GM19239 (cell line): Measurements from ENCODE around the gene TBC1D16.
A peak's percentile ranks its signal among the peaks of the same experiment; 100 is the strongest.

ENCODE experiments used
- DNase-seq: peaks from one replicate; pipeline ENCODE4 v3.0.0; 2011; ENCODE audit warnings: low spot score; ENCODE audit not compliant: insufficient read length
- FAIRE-seq: peaks from 2 replicates; lab custom pipeline; 2011; peaks lifted over from hg19 to GRCh38; lab: Jason Lieb, UNC

TBC1D16 gene

DNA sequence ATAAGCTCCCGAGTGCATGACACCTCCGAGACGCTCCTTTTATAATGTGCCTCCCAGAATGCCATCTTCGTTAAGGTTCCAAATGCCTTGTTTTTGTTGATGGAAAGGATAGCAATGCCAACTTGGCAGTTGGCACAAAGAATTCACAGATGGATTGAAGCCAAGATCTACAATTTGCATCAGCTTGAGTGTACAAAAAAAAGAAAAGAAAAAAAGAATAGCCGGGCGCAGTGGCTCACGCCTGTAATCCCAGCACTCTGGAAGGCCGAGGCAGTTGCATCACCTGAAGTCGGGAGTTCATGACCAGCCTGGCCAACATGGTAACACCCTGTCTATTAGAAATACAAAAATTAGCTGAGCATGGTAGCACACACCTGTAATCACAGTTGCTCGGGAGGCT lies 7.6 kb downstream of the TBC1D16 start:
- DNase-seq (no peak), FAIRE-seq (no peak)

DNA sequence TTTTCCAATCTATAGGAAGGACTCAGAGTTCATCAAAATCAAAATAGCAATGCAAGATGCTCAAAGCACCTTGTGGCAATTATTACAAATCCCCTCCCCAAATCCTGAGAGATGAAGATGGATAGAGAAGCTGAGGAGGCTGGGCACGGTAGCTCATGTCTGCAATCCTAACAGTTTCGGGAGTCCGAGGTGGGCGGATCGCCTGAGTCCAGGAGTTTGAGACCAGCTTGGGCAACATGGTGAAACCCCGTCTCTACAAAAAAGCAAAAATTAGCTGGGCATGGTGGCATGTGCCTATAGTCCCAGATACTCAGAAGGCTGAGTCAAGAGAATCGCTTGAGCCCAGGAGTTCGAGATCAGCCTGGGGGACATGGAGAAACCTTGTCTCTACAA lies 8.6 kb downstream of the TBC1D16 start:
- DNase-seq (no peak), FAIRE-seq (no peak)

DNA sequence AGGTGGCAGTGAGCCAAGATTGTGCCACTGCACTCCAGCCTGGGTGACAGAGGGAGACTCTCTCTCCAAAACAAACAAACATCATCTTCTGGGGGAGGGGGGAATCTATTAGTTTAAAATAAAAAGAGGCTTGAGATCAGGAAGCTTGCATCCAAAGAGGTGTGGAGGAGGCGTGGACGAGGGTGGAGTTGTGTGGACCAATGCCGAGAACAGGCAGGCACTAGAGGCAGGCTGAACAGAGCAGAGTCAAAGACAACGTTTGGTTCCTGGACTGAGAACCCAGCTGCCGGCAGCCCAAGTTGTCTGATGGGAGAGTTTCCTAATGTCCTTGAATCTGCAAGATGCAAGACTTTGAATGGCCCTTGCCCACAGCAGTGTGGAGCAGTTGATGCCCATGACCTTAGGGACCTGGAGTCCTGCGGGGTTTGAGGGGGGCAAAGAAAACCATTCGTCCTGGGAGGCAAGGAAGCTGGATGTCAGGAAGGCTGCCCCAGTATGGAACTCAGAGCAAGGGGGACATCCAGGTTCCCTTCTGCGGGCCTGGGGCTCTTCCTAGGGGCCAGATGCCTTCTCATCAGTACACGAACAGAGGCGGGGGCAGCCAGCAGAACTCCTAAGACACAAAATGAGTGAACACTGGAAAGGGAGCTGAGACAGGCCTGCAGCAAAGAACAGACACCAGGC lies 9.2 kb downstream of the TBC1D16 start:
- DNase-seq (no peak), FAIRE-seq (no peak)

DNA sequence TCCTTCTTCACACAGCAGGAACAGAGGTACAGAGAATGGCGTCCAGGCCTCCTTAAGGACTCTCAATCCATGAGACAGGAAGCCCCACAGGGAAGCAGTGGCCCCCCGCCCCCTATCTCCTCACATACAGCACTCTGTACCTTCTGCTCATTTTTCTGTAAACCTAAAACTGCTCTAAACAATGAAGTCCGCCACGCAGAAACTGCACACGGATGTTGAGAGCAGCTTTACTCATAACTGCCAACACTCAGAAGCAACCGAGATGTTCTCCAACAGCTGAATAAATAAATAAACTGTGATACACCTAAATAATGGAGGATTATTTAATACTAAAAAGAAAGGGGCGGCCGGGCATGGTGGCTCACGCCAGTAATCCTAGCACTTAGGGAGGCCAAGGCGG lies 9.9 kb downstream of the TBC1D16 start:
- DNase-seq = no peak
- no peak for FAIRE-seq

DNA sequence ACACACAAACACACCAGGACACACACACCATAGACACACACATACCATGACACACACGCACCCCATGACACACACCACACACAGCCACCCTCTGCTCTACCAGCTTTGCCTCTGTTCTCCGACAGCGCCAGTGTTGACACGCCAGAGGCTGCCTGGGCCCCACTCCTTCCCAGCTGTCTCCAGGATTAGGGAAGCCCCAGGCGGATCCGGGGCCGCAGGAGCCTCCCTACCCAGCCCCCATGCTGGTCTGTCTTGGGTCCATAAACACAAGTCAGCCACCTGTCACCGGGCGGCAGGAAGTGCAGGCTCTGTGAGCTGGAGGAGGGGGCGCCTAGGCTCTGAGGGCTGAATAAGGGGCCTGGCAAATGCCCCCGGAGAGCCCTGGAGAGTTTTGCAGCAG lies 10.5 kb downstream of the TBC1D16 start:
- FAIRE-seq (no peak), DNase-seq (no peak)

DNA sequence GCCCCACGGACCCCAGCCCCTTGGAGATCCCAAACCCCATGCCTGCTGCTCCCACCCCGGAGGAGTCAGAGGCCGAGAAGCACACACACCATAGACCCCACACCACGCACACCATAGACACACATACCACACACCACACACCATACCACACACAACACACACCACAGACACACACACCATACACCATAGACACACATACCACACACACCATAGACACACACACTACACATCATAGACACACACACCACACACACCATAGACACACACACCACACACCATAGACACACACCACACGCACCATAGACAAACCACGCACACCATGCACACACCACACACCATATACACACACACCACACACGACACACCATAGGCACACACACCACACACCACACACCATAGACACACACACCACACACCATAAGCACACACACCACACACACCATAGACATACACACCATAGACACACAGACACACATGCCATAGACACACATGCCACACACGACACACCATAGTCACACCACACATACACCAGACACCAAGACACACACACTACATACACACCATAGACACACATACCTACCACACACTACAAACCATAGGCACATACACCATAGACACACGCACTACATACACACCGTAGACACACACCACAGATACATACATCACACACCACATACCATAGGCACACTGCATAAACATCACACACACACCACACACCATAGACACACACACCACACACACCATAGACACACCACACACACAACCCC lies 11.3 kb downstream of the TBC1D16 start:
- peak; percentile 21 for FAIRE-seq
- no peak for DNase-seq

DNA sequence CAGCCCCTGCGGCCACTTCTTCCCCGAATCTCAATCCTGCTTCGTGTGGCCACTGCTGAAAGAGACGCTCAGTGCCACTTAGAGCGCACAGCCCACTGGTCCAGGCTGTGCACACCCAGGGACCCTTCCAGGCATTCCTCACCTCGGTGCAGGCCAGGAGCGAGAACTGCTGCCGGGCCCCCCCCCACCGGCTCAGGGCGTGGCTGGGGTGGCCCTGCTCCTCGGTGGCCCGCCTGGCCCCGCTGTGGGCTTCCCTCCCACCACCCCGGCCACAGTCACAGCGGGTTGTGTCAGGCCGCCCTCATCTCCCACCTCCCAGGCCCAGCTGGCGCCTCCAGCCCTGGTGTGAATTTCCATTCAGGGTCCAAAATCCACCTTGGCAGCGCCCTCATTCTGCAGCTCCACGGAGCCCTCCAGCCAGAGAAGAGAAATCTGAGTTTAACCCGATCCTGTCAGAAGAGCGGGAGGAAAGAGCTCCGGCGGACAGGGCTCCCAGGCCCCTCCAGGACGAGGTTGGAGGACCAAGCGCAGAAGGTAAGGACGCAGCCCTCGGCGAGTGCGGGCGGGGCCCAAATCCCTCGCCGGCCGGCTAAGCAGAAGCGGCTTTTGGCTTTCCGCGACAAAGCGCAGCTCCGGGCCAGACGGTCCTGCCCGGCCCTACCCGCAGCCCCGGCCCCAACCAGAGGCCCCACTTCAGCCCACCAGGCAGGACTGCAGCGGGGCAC lies 12.0 kb downstream of the TBC1D16 start:
- no peak for DNase-seq
- no peak for FAIRE-seq

DNA sequence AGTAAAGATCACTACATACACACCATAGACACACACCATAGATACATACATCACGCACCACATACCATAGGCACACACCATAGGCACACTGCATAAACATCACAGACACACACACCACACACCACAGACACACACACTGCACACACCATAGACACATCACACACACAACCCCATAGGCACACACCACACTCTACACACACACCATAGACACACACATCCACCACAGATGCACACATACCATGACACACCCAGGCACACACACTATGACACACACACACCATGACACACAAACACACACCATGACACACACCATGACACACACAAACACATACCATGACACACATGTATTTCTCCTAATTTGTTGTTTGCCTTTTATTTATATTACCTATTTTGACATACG lies 14.1 kb downstream of the TBC1D16 start:
- FAIRE-seq (no peak), DNase-seq (no peak)

- DNase-seq (no peak), FAIRE-seq (no peak)
Observed at GRCh38 chr17:80018917-80019651, 16.6 kb downstream of the TBC1D16 start.

GRCh38 chr17:80017226-80018010 lies 18.3 kb downstream of the TBC1D16 start:
- DNase-seq (no peak), FAIRE-seq (no peak)

GRCh38 chr17:80012765-80013741 lies 22.6 kb downstream of the TBC1D16 start:
- DNase-seq = no peak
- no peak for FAIRE-seq

GRCh38 chr17:80011989-80012555 lies 23.6 kb downstream of the TBC1D16 start:
- DNase-seq (no peak), FAIRE-seq (no peak)

GRCh38 chr17:80010283-80010858 lies 25.3 kb downstream of the TBC1D16 start:
- FAIRE-seq (no peak), DNase-seq (no peak)

DNA sequence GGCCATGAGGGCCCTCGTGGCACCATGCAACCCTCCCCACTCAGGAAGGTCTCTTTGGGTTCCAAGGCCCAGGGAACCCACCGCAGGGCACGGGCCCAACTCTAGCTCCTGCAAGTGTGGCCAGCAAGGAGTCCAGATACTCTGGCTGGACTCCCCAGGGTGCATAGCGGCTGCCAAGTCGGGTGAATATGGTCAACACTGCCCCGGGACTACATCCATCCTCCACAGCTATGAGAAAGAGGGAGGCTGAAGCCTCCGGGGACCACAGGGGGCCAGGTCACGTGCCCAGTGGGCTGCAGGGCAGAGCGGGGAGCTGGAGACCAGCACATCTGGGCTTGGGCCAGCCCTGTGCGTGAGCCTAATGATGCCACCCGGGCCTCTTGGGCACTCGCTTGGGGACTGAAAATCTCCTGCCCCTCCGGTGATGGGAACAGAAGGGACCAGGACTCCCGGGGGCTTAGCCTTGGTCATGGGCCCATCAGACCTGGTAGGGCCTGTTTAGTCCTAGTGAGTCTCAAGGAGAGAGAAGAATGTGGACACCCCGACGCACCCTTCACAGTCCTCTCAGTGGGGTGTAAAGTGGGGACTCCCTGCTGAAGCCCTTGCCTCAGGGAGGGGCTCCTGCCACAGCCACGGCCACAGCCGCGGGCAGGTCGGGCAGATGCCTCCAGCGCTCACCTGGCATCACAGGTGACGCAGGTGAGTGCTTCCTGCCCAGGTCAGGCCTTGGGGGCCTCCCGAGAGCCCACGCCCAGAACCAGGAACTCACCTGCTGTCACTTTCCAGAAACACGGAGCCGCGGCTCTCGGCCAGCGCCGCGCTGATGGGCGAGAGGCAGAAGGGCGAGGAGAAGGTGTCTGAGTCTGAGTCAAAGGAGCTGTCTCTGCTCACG lies 26.0 kb downstream of the TBC1D16 start:
- no peak for DNase-seq
- FAIRE-seq = no peak

DNA sequence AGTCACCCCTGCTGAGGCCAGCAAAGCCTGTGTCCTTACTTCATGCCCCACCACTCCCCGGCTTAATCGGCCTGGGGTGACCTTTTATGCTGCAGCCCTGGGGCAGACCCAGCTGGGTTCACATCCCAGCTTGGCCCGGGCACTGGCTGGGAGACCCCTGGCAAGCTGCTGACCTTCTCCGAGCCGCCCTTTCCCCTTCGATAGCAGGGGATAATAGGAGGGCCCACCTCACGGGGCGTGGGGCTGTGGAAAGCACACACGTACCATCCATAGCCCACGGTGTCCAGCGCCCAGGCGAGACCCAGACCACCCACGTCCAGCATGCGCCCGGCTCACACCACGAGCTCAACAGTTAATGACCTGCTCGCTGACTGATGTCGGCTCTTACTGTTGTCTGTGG lies 26.8 kb downstream of the TBC1D16 start:
- FAIRE-seq (no peak), DNase-seq (no peak)

DNA sequence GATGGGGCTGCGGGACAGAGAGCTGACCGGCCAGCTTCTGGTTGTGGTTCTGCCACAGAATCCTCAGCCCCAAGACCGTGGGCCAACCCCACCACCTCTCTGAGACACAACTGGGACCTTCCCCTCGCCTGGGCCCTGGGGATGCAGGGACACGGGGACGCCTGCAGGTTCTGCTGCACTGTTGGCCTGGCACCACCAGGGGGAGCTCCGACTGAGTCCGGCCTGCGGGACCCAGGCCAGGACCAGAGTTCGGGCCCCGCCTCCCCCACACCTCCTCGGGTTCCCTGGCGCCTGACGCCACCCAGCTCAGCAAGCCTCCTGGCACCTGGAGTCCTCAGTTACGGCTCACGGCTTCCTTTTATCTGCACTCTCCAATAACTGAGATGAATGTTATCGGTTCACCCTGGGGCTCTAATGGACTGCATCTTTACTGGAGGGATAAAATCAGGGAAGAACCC lies 27.3 kb downstream of the TBC1D16 start:
- FAIRE-seq (peak; percentile 71), DNase-seq (peak; percentile 91)

DNA sequence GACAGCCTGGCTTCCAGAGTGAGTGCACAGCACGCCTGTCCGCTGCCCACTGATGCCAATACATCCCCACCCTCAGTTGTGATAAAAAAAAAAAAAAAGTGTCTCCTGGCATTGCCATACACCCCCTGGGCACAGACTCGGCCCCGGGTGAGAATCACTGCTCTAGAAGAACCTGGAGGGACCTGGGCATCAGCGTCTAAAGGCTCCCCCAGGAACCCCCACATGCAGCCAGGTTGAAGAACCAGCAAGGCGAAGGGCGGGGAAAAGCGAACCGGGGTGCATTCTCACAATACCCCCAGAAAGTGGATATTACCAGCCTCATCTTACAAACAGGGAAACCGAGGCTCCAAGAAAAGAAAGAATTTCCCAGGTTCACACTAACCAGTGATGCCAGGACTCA lies 27.7 kb downstream of the TBC1D16 start:
- FAIRE-seq (no peak), DNase-seq (no peak)
